Fibroblast of villous mesenchyme (primary cell): ENCODE results near the gene ERMP1. TPM values are rescaled to one million over a fixed set of nuclear protein-coding genes. Genes with fewer than 3 reads are reported as not detected.

ENCODE experiments used
- DNase-seq: peaks from one replicate; pipeline ENCODE4 v3.0.0-alpha.2; 2010; ENCODE audit warnings: low read depth
- H3K4me3 ChIP-seq: 2 replicates; pipeline ENCODE4 v1.5.1; 2011; ENCODE audit warnings: low read depth, mild to moderate bottlenecking, low read length
- CTCF ChIP-seq: IDR thresholded peaks from 2 replicates; pipeline ENCODE4 v1.5.1; 2012; ENCODE audit warnings: low read depth, mild to moderate bottlenecking, low read length; ENCODE audit not compliant: insufficient read depth
- total RNA-seq: library from RNA; depleted of rRNA; stranded (reverse); fragments of >200 nt; gene quantifications from 2 replicates; pipeline ENCODE4 v1.2.3, GENCODE V29; 2012

ERMP1 gene
- total RNA-seq, 1 donor, result 58.3 TPM

- TF ChIP-seq CTCF, result no peak
- no peak for DNase-seq
- no peak overlapping the region for H3K4me3 ChIP-seq
These were observed 39.1 kb downstream of the ERMP1 start for GRCh38 chr9:5793812-5794211.

- DNase-seq, result no peak
- no peak overlapping the region for H3K4me3 ChIP-seq
- no peak for TF ChIP-seq CTCF
These were observed 41.0 kb downstream of the ERMP1 start for GRCh38 chr9:5791870-5792269.

- no peak for TF ChIP-seq CTCF
- DNase-seq, result no peak
- H3K4me3 ChIP-seq, result no peak overlapping the region
These were observed 42.0 kb downstream of the ERMP1 start for GRCh38 chr9:5790923-5791322.

GRCh38 chr9:5789489-5789888, 43.4 kb downstream of the ERMP1 start:
- H3K4me3 ChIP-seq, result no peak overlapping the region
- TF ChIP-seq CTCF, result no peak
- no peak for DNase-seq

- no peak overlapping the region for H3K4me3 ChIP-seq
- no peak for DNase-seq
- no peak for TF ChIP-seq CTCF
These were observed 45.1 kb downstream of the ERMP1 start for GRCh38 chr9:5787759-5788302.

- no peak overlapping the region for H3K4me3 ChIP-seq
- TF ChIP-seq CTCF, result no peak
- DNase-seq, result no peak
These were observed 45.7 kb downstream of the ERMP1 start for GRCh38 chr9:5787220-5787619.
